HEK293 (cell line): ENCODE results near the gene ATXN2.
A peak's percentile ranks its signal among the peaks of the same experiment; 100 is the strongest.

Source experiments
- BCL11B ChIP-seq: fragments of 450-650 bp; formaldehyde crosslinking; IDR thresholded peaks from 2 replicates; pipeline ENCODE4 v1.5.1; 2016; ENCODE audit warnings: low read depth, missing biosample characterization, missing genetic modification characterization
- FEZF1 ChIP-seq: fragments of 450-650 bp; formaldehyde crosslinking; IDR thresholded peaks from 2 replicates; pipeline ENCODE4 v1.5.1; 2016; ENCODE audit warnings: missing biosample characterization, missing genetic modification characterization
- GLIS2 ChIP-seq: fragments of 450-650 bp; formaldehyde crosslinking; IDR thresholded peaks from 2 replicates; pipeline ENCODE4 v1.5.1; 2016; ENCODE audit warnings: missing biosample characterization, missing genetic modification characterization
- KLF1 ChIP-seq: fragments of 450-650 bp; formaldehyde crosslinking; IDR thresholded peaks from 2 replicates; pipeline ENCODE4 v1.5.1; 2016; ENCODE audit warnings: missing biosample characterization, missing genetic modification characterization
- MZF1 ChIP-seq: fragments of 450-650 bp; formaldehyde crosslinking; IDR thresholded peaks from 2 replicates; pipeline ENCODE4 v1.5.1; 2017; ENCODE audit warnings: missing biosample characterization, missing genetic modification characterization, borderline replicate concordance
- PRDM1 ChIP-seq: fragments of 450-650 bp; formaldehyde crosslinking; IDR thresholded peaks from 2 replicates; pipeline ENCODE4; 2016; ENCODE audit warnings: missing biosample characterization, missing genetic modification characterization
- YY1 ChIP-seq: fragments of 450-650 bp; formaldehyde crosslinking; IDR thresholded peaks from 2 replicates; pipeline ENCODE4 v1.5.1; 2018; ENCODE audit warnings: missing biosample characterization, missing genetic modification characterization
- ZFP3 ChIP-seq: fragments of 450-650 bp; formaldehyde crosslinking; IDR thresholded peaks from 2 replicates; pipeline ENCODE4 v1.5.1; 2016; ENCODE audit warnings: low read depth, missing biosample characterization, missing genetic modification characterization
- ZFP37 ChIP-seq: fragments of 450-650 bp; formaldehyde crosslinking; IDR thresholded peaks from 2 replicates; pipeline ENCODE4 v1.5.1; 2016; ENCODE audit warnings: missing biosample characterization, missing genetic modification characterization
- ZNF114 ChIP-seq: fragments of 450-650 bp; formaldehyde crosslinking; IDR thresholded peaks from 2 replicates; pipeline ENCODE4 v1.5.0; 2017; ENCODE audit warnings: missing biosample characterization, missing genetic modification characterization
- ZNF132 ChIP-seq: fragments of 450-650 bp; formaldehyde crosslinking; IDR thresholded peaks from 2 replicates; pipeline ENCODE4 v1.5.1; 2017; ENCODE audit warnings: missing biosample characterization, missing genetic modification characterization, borderline replicate concordance
- ZNF416 ChIP-seq: fragments of 450-650 bp; formaldehyde crosslinking; IDR thresholded peaks from 2 replicates; pipeline ENCODE4 v1.5.1; 2016; ENCODE audit warnings: missing biosample characterization, missing genetic modification characterization
- ZNF549 ChIP-seq: fragments of 450-650 bp; IDR thresholded peaks from 2 replicates; pipeline ENCODE4 v1.5.1; 2018; ENCODE audit warnings: missing biosample characterization, missing genetic modification characterization, mild to moderate bottlenecking, inconsistent platforms, moderate library complexity
- ZNF585B ChIP-seq: fragments of 450-650 bp; formaldehyde crosslinking; IDR thresholded peaks from 2 replicates; pipeline ENCODE4 v1.5.1; 2016; ENCODE audit warnings: missing biosample characterization, missing genetic modification characterization
- ZNF639 ChIP-seq: fragments of 450-650 bp; formaldehyde crosslinking; IDR thresholded peaks from 2 replicates; pipeline ENCODE4 v1.5.1; 2016; ENCODE audit warnings: missing biosample characterization, missing genetic modification characterization
- ZNF658 ChIP-seq: fragments of 450-650 bp; formaldehyde crosslinking; IDR thresholded peaks from 2 replicates; pipeline ENCODE4; 2016; ENCODE audit warnings: missing biosample characterization, missing genetic modification characterization
- ZNF670 ChIP-seq: fragments of 450-650 bp; formaldehyde crosslinking; IDR thresholded peaks from 2 replicates; pipeline ENCODE4 v1.5.1; 2016; ENCODE audit warnings: missing biosample characterization, missing genetic modification characterization, low read depth
- ZNF707 ChIP-seq: fragments of 450-650 bp; formaldehyde crosslinking; IDR thresholded peaks from 2 replicates; pipeline ENCODE4 v1.5.1; 2016; ENCODE audit warnings: missing biosample characterization, missing genetic modification characterization
- ZNF776 ChIP-seq: fragments of 450-650 bp; formaldehyde crosslinking; IDR thresholded peaks from 2 replicates; pipeline ENCODE4 v1.5.0; 2017; ENCODE audit warnings: missing biosample characterization, missing genetic modification characterization, borderline replicate concordance
- ZNF843 ChIP-seq: fragments of 450-650 bp; formaldehyde crosslinking; IDR thresholded peaks from 2 replicates; pipeline ENCODE4 v1.5.1; 2016; ENCODE audit warnings: missing biosample characterization, missing genetic modification characterization
- ZXDB ChIP-seq: fragments of 450-650 bp; formaldehyde crosslinking; IDR thresholded peaks from 2 replicates; pipeline ENCODE4 v1.5.1; 2016; ENCODE audit warnings: missing biosample characterization, missing genetic modification characterization
- TF ChIP-seq, protein P1 (sequence below): fragments of 450-650 bp; formaldehyde crosslinking; optimal IDR thresholded peaks from 2 replicates; pipeline ENCODE3; 2016; ENCODE audit warnings: missing biosample characterization, mild to moderate bottlenecking, missing genetic modification characterization
- TF ChIP-seq, protein P2 (sequence below): fragments of 450-650 bp; formaldehyde crosslinking; IDR thresholded peaks from 2 replicates; pipeline ENCODE4 v1.5.1; 2016; ENCODE audit warnings: missing biosample characterization, missing genetic modification characterization
- TF ChIP-seq, protein P3 (sequence below): fragments of 450-650 bp; formaldehyde crosslinking; IDR thresholded peaks from 2 replicates; pipeline ENCODE4 v1.5.1; 2016; ENCODE audit warnings: missing biosample characterization, missing genetic modification characterization

ATXN2 gene

GRCh38 chr12:111405149-111405858 lies 193.8 kb downstream of the ATXN2 start (continued):
- TF ChIP-seq ZNF132 (tag by site-specific recombination) = no peak
- no peak for TF ChIP-seq YY1
- peak; percentile 70; the same call in 1 of the 2 replicates for TF ChIP-seq ZXDB (tag by site-specific recombination)
- TF ChIP-seq FEZF1 = 0 out of 2 replicates have a peak, but pooled peaks have one; percentile 5
- TF ChIP-seq ZFP37 (tag by site-specific recombination) = no peak
- TF ChIP-seq, protein P1, sequence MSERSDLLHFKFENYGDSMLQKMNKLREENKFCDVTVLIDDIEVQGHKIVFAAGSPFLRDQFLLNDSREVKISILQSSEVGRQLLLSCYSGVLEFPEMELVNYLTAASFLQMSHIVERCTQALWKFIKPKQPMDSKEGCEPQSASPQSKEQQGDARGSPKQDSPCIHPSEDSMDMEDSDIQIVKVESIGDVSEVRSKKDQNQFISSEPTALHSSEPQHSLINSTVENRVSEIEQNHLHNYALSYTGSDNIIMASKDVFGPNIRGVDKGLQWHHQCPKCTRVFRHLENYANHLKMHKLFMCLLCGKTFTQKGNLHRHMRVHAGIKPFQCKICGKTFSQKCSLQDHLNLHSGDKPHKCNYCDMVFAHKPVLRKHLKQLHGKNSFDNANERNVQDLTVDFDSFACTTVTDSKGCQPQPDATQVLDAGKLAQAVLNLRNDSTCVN (tag by site-specific recombination) = peak; percentile 65
- no peak for TF ChIP-seq ZNF416 (tag by site-specific recombination)
- no peak for TF ChIP-seq ZNF707 (tag by site-specific recombination)
- TF ChIP-seq ZNF549 (tag by site-specific recombination) = no peak
- peak; percentile 81 for TF ChIP-seq ZNF843 (tag by site-specific recombination)
- no peak for TF ChIP-seq ZNF585B (tag by site-specific recombination)
- TF ChIP-seq, protein P2, sequence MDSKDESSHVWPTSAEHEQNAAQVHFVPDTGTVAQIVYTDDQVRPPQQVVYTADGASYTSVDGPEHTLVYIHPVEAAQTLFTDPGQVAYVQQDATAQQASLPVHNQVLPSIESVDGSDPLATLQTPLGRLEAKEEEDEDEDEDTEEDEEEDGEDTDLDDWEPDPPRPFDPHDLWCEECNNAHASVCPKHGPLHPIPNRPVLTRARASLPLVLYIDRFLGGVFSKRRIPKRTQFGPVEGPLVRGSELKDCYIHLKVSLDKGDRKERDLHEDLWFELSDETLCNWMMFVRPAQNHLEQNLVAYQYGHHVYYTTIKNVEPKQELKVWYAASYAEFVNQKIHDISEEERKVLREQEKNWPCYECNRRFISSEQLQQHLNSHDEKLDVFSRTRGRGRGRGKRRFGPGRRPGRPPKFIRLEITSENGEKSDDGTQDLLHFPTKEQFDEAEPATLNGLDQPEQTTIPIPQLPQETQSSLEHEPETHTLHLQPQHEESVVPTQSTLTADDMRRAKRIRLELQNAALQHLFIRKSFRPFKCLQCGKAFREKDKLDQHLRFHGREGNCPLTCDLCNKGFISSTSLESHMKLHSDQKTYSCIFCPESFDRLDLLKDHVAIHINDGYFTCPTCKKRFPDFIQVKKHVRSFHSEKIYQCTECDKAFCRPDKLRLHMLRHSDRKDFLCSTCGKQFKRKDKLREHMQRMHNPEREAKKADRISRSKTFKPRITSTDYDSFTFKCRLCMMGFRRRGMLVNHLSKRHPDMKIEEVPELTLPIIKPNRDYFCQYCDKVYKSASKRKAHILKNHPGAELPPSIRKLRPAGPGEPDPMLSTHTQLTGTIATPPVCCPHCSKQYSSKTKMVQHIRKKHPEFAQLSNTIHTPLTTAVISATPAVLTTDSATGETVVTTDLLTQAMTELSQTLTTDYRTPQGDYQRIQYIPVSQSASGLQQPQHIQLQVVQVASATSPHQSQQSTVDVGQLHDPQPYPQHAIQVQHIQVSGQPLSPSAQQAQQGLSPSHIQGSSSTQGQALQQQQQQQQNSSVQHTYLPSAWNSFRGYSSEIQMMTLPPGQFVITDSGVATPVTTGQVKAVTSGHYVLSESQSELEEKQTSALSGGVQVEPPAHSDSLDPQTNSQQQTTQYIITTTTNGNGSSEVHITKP (tag by site-specific recombination) = peak; percentile 55
- no peak; the same call in 1 of the 2 replicates for TF ChIP-seq MZF1
- TF ChIP-seq GLIS2 = peak; percentile 88
- TF ChIP-seq ZFP3 (tag by site-specific recombination) = no peak
- no peak for TF ChIP-seq ZNF670 (tag by site-specific recombination)
- TF ChIP-seq, protein P3, sequence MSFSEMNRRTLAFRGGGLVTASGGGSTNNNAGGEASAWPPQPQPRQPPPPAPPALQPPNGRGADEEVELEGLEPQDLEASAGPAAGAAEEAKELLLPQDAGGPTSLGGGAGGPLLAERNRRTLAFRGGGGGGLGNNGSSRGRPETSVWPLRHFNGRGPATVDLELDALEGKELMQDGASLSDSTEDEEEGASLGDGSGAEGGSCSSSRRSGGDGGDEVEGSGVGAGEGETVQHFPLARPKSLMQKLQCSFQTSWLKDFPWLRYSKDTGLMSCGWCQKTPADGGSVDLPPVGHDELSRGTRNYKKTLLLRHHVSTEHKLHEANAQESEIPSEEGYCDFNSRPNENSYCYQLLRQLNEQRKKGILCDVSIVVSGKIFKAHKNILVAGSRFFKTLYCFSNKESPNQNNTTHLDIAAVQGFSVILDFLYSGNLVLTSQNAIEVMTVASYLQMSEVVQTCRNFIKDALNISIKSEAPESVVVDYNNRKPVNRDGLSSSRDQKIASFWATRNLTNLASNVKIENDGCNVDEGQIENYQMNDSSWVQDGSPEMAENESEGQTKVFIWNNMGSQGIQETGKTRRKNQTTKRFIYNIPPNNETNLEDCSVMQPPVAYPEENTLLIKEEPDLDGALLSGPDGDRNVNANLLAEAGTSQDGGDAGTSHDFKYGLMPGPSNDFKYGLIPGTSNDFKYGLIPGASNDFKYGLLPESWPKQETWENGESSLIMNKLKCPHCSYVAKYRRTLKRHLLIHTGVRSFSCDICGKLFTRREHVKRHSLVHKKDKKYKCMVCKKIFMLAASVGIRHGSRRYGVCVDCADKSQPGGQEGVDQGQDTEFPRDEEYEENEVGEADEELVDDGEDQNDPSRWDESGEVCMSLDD (tag by site-specific recombination) = peak; percentile 68
- no peak for TF ChIP-seq ZNF639
- peak; percentile 99 for TF ChIP-seq KLF1 (tag by site-specific recombination)
- TF ChIP-seq ZNF658 (tag by site-specific recombination) = no peak
- no peak for TF ChIP-seq PRDM1 (tag by site-specific recombination)
- no peak for TF ChIP-seq ZNF776 (tag by site-specific recombination)
- TF ChIP-seq ZNF114 (tag by site-specific recombination) = no peak
- peak; percentile 92 for TF ChIP-seq BCL11B
